WTC11 (cell line): ENCODE measurements around the gene TIPRL. TPM values are rescaled to one million over a fixed set of nuclear protein-coding genes. Genes with fewer than 3 reads are reported as not detected.

ENCODE experiments used
- ATAC-seq: fragments of 200-7000 bp; cut with Tn5 transposase; 2 replicates; pipeline ENCODE4 v1.10.0; 2021; ENCODE audit warnings: mild to moderate bottlenecking, moderate library complexity
- CTCF ChIA-PET: fragments of 300-600 bp; sonication (Branson Sonifier 250); formaldehyde crosslinking; loops from one replicate; lab custom pipeline; 2021; ENCODE audit warnings: antibody characterized with exemption; lab: Charles Lee
- POLR2A ChIA-PET: fragments of 350-600 bp; sonication (Branson Sonifier 250); formaldehyde crosslinking; loops from one replicate; lab custom pipeline; 2021; ENCODE audit warnings: antibody characterized with exemption; lab: Charles Lee
- DNase-seq: peaks from one replicate; pipeline ENCODE4 v3.0.0; 2021; ENCODE audit warnings: low spot score
- H3K27ac Mint-ChIP-seq: 2 replicates; pipeline ENCODE4 v1.8.0; 2021; ENCODE audit warnings: mixed read lengths
- H3K27me3 Mint-ChIP-seq: 2 replicates; pipeline ENCODE4 v1.8.0; 2021; ENCODE audit warnings: low read depth, mild to moderate bottlenecking, moderate library complexity, mixed read lengths
- H3K36me3 Mint-ChIP-seq: 2 replicates; pipeline ENCODE4 v1.8.0; 2021; ENCODE audit warnings: mixed read lengths
- H3K4me1 Mint-ChIP-seq: 2 replicates; pipeline ENCODE4 v1.8.0; 2022; ENCODE audit warnings: mixed read lengths
- H3K4me3 Mint-ChIP-seq: 2 replicates; pipeline ENCODE4 v1.8.0; 2021; ENCODE audit warnings: mild to moderate bottlenecking, moderate library complexity, mixed read lengths
- H3K9me3 Mint-ChIP-seq: 2 replicates; pipeline ENCODE4 v1.8.0; 2021; ENCODE audit warnings: mixed read lengths
- ATF2 ChIP-seq: sonication (generic); formaldehyde crosslinking; IDR thresholded peaks from 2 replicates; pipeline ENCODE4 v1.8.1; 2022; ENCODE audit warnings: low read depth, missing genetic modification reagents, borderline replicate concordance
- ATF3 ChIP-seq: sonication (generic); formaldehyde crosslinking; conservative IDR thresholded peaks from 2 replicates; pipeline ENCODE4 v1.8.1; 2022; ENCODE audit warnings: mild to moderate bottlenecking, missing genetic modification reagents
- CBFB ChIP-seq: sonication (generic); formaldehyde crosslinking; IDR thresholded peaks from 2 replicates; pipeline ENCODE4 v1.8.1; 2022; ENCODE audit warnings: mild to moderate bottlenecking, low read depth, missing genetic modification reagents
- E2F4 ChIP-seq: sonication (generic); formaldehyde crosslinking; IDR thresholded peaks from 2 replicates; pipeline ENCODE4 v1.8.1; 2022; ENCODE audit warnings: low read depth, mild to moderate bottlenecking, moderate library complexity, missing genetic modification reagents, borderline replicate concordance
- ELF4 ChIP-seq: sonication (generic); formaldehyde crosslinking; IDR thresholded peaks from 2 replicates; pipeline ENCODE4 v1.8.1; 2022; ENCODE audit warnings: low read depth, mild to moderate bottlenecking, moderate library complexity, missing genetic modification reagents
- FOXJ3 ChIP-seq: sonication (generic); formaldehyde crosslinking; IDR thresholded peaks from 2 replicates; pipeline ENCODE4 v1.9.0; 2021; ENCODE audit warnings: missing genetic modification reagents, mild to moderate bottlenecking, borderline replicate concordance
- GABPB1 ChIP-seq: sonication (generic); formaldehyde crosslinking; IDR thresholded peaks from 2 replicates; pipeline ENCODE4 v1.8.1; 2023; ENCODE audit warnings: mild to moderate bottlenecking, missing genetic modification reagents
- JUN ChIP-seq: sonication (generic); formaldehyde crosslinking; IDR thresholded peaks from 2 replicates; pipeline ENCODE4 v1.8.0; 2023; ENCODE audit warnings: mild to moderate bottlenecking, missing genetic modification reagents
- MAX ChIP-seq: sonication (generic); formaldehyde crosslinking; IDR thresholded peaks from 2 replicates; pipeline ENCODE4 v1.8.0; 2022; ENCODE audit warnings: mild to moderate bottlenecking, missing genetic modification reagents
- MXD4 ChIP-seq: fragments of 250-450 bp; sonication (Bioruptor Pico); IDR thresholded peaks from 2 replicates; pipeline ENCODE4 v1.8.0; 2021; ENCODE audit warnings: mild to moderate bottlenecking, moderate library complexity, borderline replicate concordance
- NFE2L1 ChIP-seq: sonication (generic); formaldehyde crosslinking; IDR thresholded peaks from 2 replicates; pipeline ENCODE4 v1.8.1; 2023; ENCODE audit warnings: missing genetic modification reagents
- NR3C1 ChIP-seq: sonication (generic); formaldehyde crosslinking; conservative IDR thresholded peaks from 2 replicates; pipeline ENCODE4 v1.8.1; 2023; ENCODE audit warnings: low read depth, mild to moderate bottlenecking, missing genetic modification reagents
- PRDM15 ChIP-seq: sonication (generic); formaldehyde crosslinking; IDR thresholded peaks from 2 replicates; pipeline ENCODE4 v1.8.0; 2022; ENCODE audit warnings: missing genetic modification reagents
- PRRX2 ChIP-seq: fragments of 250-450 bp; sonication (Bioruptor Pico); IDR thresholded peaks from 2 replicates; pipeline ENCODE4 v1.8.0; 2021; ENCODE audit warnings: mild to moderate bottlenecking
- SMAD4 ChIP-seq: sonication (generic); formaldehyde crosslinking; IDR thresholded peaks from 2 replicates; pipeline ENCODE4 v1.8.0; 2022; ENCODE audit warnings: mild to moderate bottlenecking, missing genetic modification reagents
- TEAD1 ChIP-seq: sonication (generic); formaldehyde crosslinking; IDR thresholded peaks from 2 replicates; pipeline ENCODE4 v1.8.0; 2022; ENCODE audit warnings: mild to moderate bottlenecking, missing genetic modification reagents
- TEAD4 ChIP-seq: sonication (generic); formaldehyde crosslinking; IDR thresholded peaks from 2 replicates; pipeline ENCODE4 v1.8.0; 2022; ENCODE audit warnings: mild to moderate bottlenecking, missing genetic modification reagents
- USF2 ChIP-seq: sonication (generic); formaldehyde crosslinking; IDR thresholded peaks from 2 replicates; pipeline ENCODE4 v1.8.1; 2023; ENCODE audit warnings: mild to moderate bottlenecking, missing genetic modification reagents, moderate library complexity
- ZBTB43 ChIP-seq: sonication (generic); formaldehyde crosslinking; IDR thresholded peaks from 2 replicates; pipeline ENCODE4 v1.8.1; 2023; ENCODE audit warnings: mild to moderate bottlenecking, missing genetic modification reagents
- ZNF121 ChIP-seq: sonication (generic); formaldehyde crosslinking; IDR thresholded peaks from 2 replicates; pipeline ENCODE4 v1.8.0; 2023; ENCODE audit warnings: missing genetic modification reagents
- ZNF232 ChIP-seq: sonication (generic); formaldehyde crosslinking; IDR thresholded peaks from 2 replicates; pipeline ENCODE4 v1.8.0; 2022; ENCODE audit warnings: mild to moderate bottlenecking, missing genetic modification reagents
- ZNF263 ChIP-seq: sonication (generic); formaldehyde crosslinking; IDR thresholded peaks from 2 replicates; pipeline ENCODE4 v1.8.1; 2022; ENCODE audit warnings: low read depth, mild to moderate bottlenecking, moderate library complexity, missing genetic modification reagents
- ZNF423 ChIP-seq: fragments of 250-450 bp; sonication (Bioruptor Pico); IDR thresholded peaks from 2 replicates; pipeline ENCODE4 v2.1.2; 2022; ENCODE audit warnings: mild to moderate bottlenecking, moderate library complexity
- total RNA-seq: library from RNA; stranded (reverse); gene quantifications from 3 replicates; pipeline ENCODE4 v1.2.3, GENCODE V29; 2021

Gene TIPRL
- total RNA-seq, 1 experiment from 2014 or later, result 25.3 TPM

- Mint-ChIP-seq H3K9me3 (no peaks in the 10 kb centered on the region), H3K36me3 (no peaks in the 10 kb centered on the region), H3K27me3 (peaks cover 41% of the 10 kb centered on the region), H3K4me1 (peaks cover 22% of the 10 kb centered on the region), H3K4me3 (peak overlapping the region; percentile 96), H3K27ac (no peak overlapping the region)
- DNase-seq (no peak), ATAC-seq (no peak)
- POLR2A ChIA-PET, result no interaction called here
- TF ChIP-seq TEAD4 (CRISPR knock-in tag), result no peak
- TF ChIP-seq ZBTB43 (CRISPR knock-in tag), result no peak
- TF ChIP-seq ZNF232 (CRISPR knock-in tag), result no peak
- TF ChIP-seq ATF3 (CRISPR knock-in tag), result no peak
- no peak for TF ChIP-seq MXD4 (CRISPR knock-in tag)
- TF ChIP-seq FOXJ3 (CRISPR knock-in tag), result no peak
- TF ChIP-seq E2F4, result no peak
- no peak for TF ChIP-seq NR3C1
- no peak for TF ChIP-seq MAX (CRISPR knock-in tag)
- TF ChIP-seq JUN, result no peak
- TF ChIP-seq ATF2, result no peak
- TF ChIP-seq SMAD4 (CRISPR knock-in tag), result no peak
- no peak for TF ChIP-seq ELF4
- no peak for TF ChIP-seq ZNF423
- no peak for TF ChIP-seq TEAD1 (CRISPR knock-in tag)
- no peak for TF ChIP-seq CBFB (CRISPR knock-in tag)
- no peak for TF ChIP-seq ZNF263 (CRISPR knock-in tag)
- no peak for TF ChIP-seq PRRX2 (CRISPR knock-in tag)
- TF ChIP-seq USF2, result no peak
- no peak for TF ChIP-seq NFE2L1 (CRISPR knock-in tag)
- CTCF ChIA-PET, result interaction anchor here (1.1 kb wide), 1 partner anchor 97 kb away, joined by 4 read pairs; no protein-coding TSS in a partner anchor
These were observed 40.6 kb upstream of the TIPRL start for GRCh38 chr1:168138134-168138533.

- H3K4me1 Mint-ChIP-seq, result peaks cover 21% of the 10 kb centered on the region
- POLR2A ChIA-PET, result no interaction called here
- H3K4me3 Mint-ChIP-seq, result no peak overlapping the region
- CTCF ChIA-PET, result interaction anchor here (1.1 kb wide), 1 partner anchor 96 kb away, joined by 4 read pairs; no protein-coding TSS in a partner anchor
- TF ChIP-seq GABPB1 (CRISPR knock-in tag) (no peak), ZNF121 (peak; percentile 64; the same call in 1 of the 2 replicates), PRDM15 (CRISPR knock-in tag) (no peak)
- H3K27me3 Mint-ChIP-seq, result peaks cover 41% of the 10 kb centered on the region
- no peak for ATAC-seq
- no peaks in the 10 kb centered on the region for H3K9me3 Mint-ChIP-seq
- no peak overlapping the region for H3K27ac Mint-ChIP-seq
- no peaks in the 10 kb centered on the region for H3K36me3 Mint-ChIP-seq
- DNase-seq, result no peak
These were observed 39.7 kb upstream of the TIPRL start for GRCh38 chr1:168139070-168139469.
